ENCODE measurements around the gene TCF4.

Gene TCF4

GRCh38 chr18:55551227-55551626 lies 36.8 kb downstream of the TCF4 start:
- ChIA-PET POLR2A (no interaction called here), CTCF (no interaction called here)
- DNase-seq (ENCODE audit: extremely low spot score) = no peak
- no peak for TF ChIP-seq FOXA1 (IDR thresholded peaks at IDR 0.05)
- TF ChIP-seq L3MBTL2 (conservative IDR thresholded peaks at IDR 0.05) = no peak
- TF ChIP-seq, protein P1, sequence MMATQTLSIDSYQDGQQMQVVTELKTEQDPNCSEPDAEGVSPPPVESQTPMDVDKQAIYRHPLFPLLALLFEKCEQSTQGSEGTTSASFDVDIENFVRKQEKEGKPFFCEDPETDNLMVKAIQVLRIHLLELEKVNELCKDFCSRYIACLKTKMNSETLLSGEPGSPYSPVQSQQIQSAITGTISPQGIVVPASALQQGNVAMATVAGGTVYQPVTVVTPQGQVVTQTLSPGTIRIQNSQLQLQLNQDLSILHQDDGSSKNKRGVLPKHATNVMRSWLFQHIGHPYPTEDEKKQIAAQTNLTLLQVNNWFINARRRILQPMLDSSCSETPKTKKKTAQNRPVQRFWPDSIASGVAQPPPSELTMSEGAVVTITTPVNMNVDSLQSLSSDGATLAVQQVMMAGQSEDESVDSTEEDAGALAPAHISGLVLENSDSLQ (IDR thresholded peaks at IDR 0.05) = no peak
- no peak for TF ChIP-seq SUZ12 (IDR thresholded peaks at IDR 0.05)
- TF ChIP-seq FOXK2 (IDR thresholded peaks at IDR 0.05) = no peak
- no peak for TF ChIP-seq LEF1 (IDR thresholded peaks at IDR 0.05; ENCODE audit: borderline replicate concordance)
- TF ChIP-seq SP1 (IDR thresholded peaks at IDR 0.05) = no peak
- no peak for TF ChIP-seq ELF4 (IDR thresholded peaks at IDR 0.05)
- TF ChIP-seq NFRKB (IDR thresholded peaks at IDR 0.05) = no peak
- TF ChIP-seq HDGF (IDR thresholded peaks at IDR 0.05; ENCODE audit: borderline replicate concordance) = no peak
- no peak for TF ChIP-seq BHLHE40 (IDR thresholded peaks at IDR 0.05; ENCODE audit: borderline replicate concordance)
- TF ChIP-seq FOXM1 (IDR thresholded peaks at IDR 0.05; ENCODE audit: borderline replicate concordance) = no peak
- TF ChIP-seq ZNF384 (IDR thresholded peaks at IDR 0.05) = no peak
- TF ChIP-seq TARDBP (IDR thresholded peaks at IDR 0.05) = no peak
- TF ChIP-seq ARNT (IDR thresholded peaks at IDR 0.05) = no peak
- TF ChIP-seq CTBP1 (IDR thresholded peaks at IDR 0.05; ENCODE audit: borderline replicate concordance) = no peak

DNA sequence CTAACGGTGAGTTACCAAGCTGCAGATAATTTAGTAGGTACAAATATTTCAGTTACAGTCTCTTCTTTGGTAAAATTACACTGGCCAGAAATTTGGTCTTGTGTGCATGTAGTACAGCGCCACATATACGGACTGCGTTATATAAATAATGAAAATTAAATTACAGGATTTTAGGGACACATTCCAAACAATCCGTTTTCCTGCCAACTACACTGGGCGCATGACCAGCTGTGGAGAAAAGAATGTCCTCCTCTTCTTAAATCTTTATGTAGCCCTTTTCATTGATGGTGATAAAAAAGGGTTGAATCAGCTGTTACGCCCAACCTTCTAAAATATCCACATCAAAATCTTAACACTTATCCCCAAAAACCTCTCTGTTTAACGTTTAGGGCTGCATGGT lies 37.5 kb downstream of the TCF4 start:
- no peak for TF ChIP-seq HDGF (IDR thresholded peaks at IDR 0.05; ENCODE audit: borderline replicate concordance)
- no peak for TF ChIP-seq ARNT (IDR thresholded peaks at IDR 0.05)
- no peak for TF ChIP-seq NFRKB (IDR thresholded peaks at IDR 0.05)
- TF ChIP-seq CTBP1 (IDR thresholded peaks at IDR 0.05; ENCODE audit: borderline replicate concordance) = no peak
- no peak for TF ChIP-seq TARDBP (IDR thresholded peaks at IDR 0.05)
- no peak for TF ChIP-seq ZNF384 (IDR thresholded peaks at IDR 0.05)
- TF ChIP-seq FOXM1 (IDR thresholded peaks at IDR 0.05; ENCODE audit: borderline replicate concordance) = no peak
- TF ChIP-seq FOXK2 (IDR thresholded peaks at IDR 0.05) = no peak
- TF ChIP-seq BHLHE40 (IDR thresholded peaks at IDR 0.05; ENCODE audit: borderline replicate concordance) = no peak
- TF ChIP-seq, protein P1 (IDR thresholded peaks at IDR 0.05) = no peak
- no peak for TF ChIP-seq LEF1 (IDR thresholded peaks at IDR 0.05; ENCODE audit: borderline replicate concordance)
- no peak for TF ChIP-seq SP1 (IDR thresholded peaks at IDR 0.05)
- no peak for TF ChIP-seq ELF4 (IDR thresholded peaks at IDR 0.05)
- no peak for TF ChIP-seq L3MBTL2 (conservative IDR thresholded peaks at IDR 0.05)
- TF ChIP-seq FOXA1 (IDR thresholded peaks at IDR 0.05) = no peak
- no peak for TF ChIP-seq SUZ12 (IDR thresholded peaks at IDR 0.05)
- POLR2A ChIA-PET = no interaction called here
- no peak for DNase-seq (ENCODE audit: extremely low spot score)
- CTCF ChIA-PET = no interaction called here

DNA sequence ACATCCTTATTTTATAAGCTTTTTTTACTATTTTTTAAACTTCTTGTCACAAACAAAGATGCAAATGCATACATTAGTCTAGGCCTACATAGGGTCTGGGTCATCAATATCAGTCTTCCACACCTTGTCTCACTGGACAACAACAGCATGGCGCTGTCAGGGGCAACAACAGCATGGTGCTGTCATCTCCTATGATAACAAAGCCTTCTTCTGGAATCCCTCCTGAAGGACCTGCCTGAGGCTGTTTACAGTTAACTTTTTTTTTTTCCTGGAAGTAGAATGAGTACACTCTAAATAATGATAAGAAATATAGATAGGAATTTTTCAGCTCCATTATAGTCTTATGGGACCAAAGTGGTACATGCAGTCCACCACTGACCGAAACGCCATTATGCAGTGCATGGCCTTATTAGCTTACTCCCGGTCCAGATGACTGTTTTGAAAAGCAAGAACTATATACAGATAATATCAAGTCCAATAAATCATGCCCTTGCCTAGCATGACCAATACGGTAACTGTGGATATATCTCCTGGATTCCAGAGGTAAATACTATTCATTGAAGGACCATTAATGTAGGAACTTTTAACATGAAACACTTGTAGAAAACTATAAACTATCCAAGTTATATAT lies 38.4 kb downstream of the TCF4 start:
- TF ChIP-seq NFRKB (IDR thresholded peaks at IDR 0.05) (no peak), FOXA1 (IDR thresholded peaks at IDR 0.05) (no peak), TARDBP (IDR thresholded peaks at IDR 0.05) (no peak), SP1 (IDR thresholded peaks at IDR 0.05) (no peak)
- no peak for DNase-seq (ENCODE audit: extremely low spot score)
- CTCF ChIA-PET = no interaction called here
- POLR2A ChIA-PET = interaction anchor here (0.7 kb wide), 1 partner anchor 53 kb away, joined by 3 read pairs; no protein-coding TSS in a partner anchor

- CTCF ChIA-PET = no interaction called here
- no peak for DNase-seq (ENCODE audit: extremely low spot score)
- TF ChIP-seq ELF4 (IDR thresholded peaks at IDR 0.05) (no peak), TARDBP (IDR thresholded peaks at IDR 0.05) (no peak), SP1 (IDR thresholded peaks at IDR 0.05) (no peak), FOXK2 (IDR thresholded peaks at IDR 0.05) (no peak), ZNF384 (IDR thresholded peaks at IDR 0.05) (no peak), FOXA1 (IDR thresholded peaks at IDR 0.05) (no peak), FOXM1 (IDR thresholded peaks at IDR 0.05; ENCODE audit: borderline replicate concordance) (no peak), BHLHE40 (IDR thresholded peaks at IDR 0.05; ENCODE audit: borderline replicate concordance) (no peak), L3MBTL2 (conservative IDR thresholded peaks at IDR 0.05) (no peak), ARNT (IDR thresholded peaks at IDR 0.05) (no peak), LEF1 (IDR thresholded peaks at IDR 0.05; ENCODE audit: borderline replicate concordance) (no peak), NFRKB (IDR thresholded peaks at IDR 0.05) (no peak), SUZ12 (IDR thresholded peaks at IDR 0.05) (no peak), HDGF (IDR thresholded peaks at IDR 0.05; ENCODE audit: borderline replicate concordance) (no peak), CTBP1 (IDR thresholded peaks at IDR 0.05; ENCODE audit: borderline replicate concordance) (no peak)
- TF ChIP-seq, protein P1 (IDR thresholded peaks at IDR 0.05) = no peak
- POLR2A ChIA-PET = no interaction called here
Observed at GRCh38 chr18:55547705-55548056, 40.3 kb downstream of the TCF4 start.

DNA sequence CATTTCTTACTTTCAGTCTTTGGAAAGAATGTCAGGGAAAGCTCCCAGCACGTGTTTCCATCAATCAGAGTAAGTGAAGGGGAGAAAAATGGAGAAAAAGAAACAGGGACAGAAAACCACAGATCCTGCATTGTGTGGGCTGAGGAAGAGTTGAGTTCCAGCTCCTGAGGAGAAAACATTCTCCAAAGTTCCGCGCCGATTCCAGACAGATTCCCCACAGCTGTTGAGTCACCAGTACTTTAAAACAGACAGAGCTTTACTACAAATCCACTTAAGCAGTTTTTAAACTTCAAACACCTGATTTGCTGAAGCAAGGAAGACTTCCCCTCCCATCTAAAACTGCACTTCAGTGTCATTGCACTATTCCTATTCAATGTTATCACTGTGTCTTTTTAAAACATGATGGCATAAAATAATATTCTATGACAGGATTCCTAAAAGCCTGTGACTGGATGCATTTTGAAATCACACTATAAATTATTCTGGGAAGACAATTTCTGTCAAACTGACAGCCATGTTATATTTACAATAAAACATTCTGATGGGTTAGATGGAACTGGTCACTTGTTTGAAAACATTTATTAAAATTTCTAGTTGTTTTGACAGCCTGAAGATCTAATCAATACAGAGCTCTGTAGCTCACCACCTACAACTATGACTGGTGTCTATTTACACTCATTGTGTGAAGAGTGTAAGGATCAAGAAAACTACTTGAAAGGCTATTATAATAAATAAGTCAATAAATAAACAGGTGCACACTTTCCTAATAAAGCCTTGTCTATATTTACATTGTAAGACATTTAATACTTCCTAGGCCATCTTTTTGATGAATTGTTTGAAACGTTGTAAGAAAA lies 40.9 kb downstream of the TCF4 start:
- DNase-seq (ENCODE audit: extremely low spot score) = no peak
- TF ChIP-seq LEF1 (IDR thresholded peaks at IDR 0.05; ENCODE audit: borderline replicate concordance) (0 out of 2 replicates have a peak, but pooled peaks have one; percentile 31), CTBP1 (IDR thresholded peaks at IDR 0.05; ENCODE audit: borderline replicate concordance) (peak; percentile 56; the same call in 1 of the 2 replicates), BHLHE40 (IDR thresholded peaks at IDR 0.05; ENCODE audit: borderline replicate concordance) (no peak), HDGF (IDR thresholded peaks at IDR 0.05; ENCODE audit: borderline replicate concordance) (no peak), FOXA1 (IDR thresholded peaks at IDR 0.05) (no peak)
- TF ChIP-seq, protein P1 (IDR thresholded peaks at IDR 0.05) = peak; percentile 73
- CTCF ChIA-PET = no interaction called here
- POLR2A ChIA-PET = no interaction called here

All from HEK293T (cell line).